Neuron (in vitro differentiated cells): ENCODE data around the gene RAD51B.

ENCODE experiments used
- H2AFZ ChIP-seq: one replicate; pipeline ENCODE4 v1.6.1; 2013; ENCODE audit warnings: low read depth, mild to moderate bottlenecking, inconsistent platforms, low read length, moderate library complexity
- H3K27me3 ChIP-seq: one replicate; pipeline ENCODE4 v1.6.1; 2013; ENCODE audit warnings: low read length; ENCODE audit not compliant: insufficient read depth
- H3K36me3 ChIP-seq: one replicate; pipeline ENCODE4 v1.6.1; 2013; ENCODE audit warnings: low read length; ENCODE audit not compliant: insufficient read depth
- H3K4me1 ChIP-seq: one replicate; pipeline ENCODE4 v1.6.1; 2013; ENCODE audit warnings: low read length; ENCODE audit not compliant: insufficient read depth
- H3K4me3 ChIP-seq: 2 replicates; pipeline ENCODE4 v1.5.1; 2013; ENCODE audit warnings: mild to moderate bottlenecking, low read length, moderate library complexity
- H3K9me3 ChIP-seq: one replicate; pipeline ENCODE4 v1.6.1; 2013; ENCODE audit warnings: low read length

Gene RAD51B

DNA sequence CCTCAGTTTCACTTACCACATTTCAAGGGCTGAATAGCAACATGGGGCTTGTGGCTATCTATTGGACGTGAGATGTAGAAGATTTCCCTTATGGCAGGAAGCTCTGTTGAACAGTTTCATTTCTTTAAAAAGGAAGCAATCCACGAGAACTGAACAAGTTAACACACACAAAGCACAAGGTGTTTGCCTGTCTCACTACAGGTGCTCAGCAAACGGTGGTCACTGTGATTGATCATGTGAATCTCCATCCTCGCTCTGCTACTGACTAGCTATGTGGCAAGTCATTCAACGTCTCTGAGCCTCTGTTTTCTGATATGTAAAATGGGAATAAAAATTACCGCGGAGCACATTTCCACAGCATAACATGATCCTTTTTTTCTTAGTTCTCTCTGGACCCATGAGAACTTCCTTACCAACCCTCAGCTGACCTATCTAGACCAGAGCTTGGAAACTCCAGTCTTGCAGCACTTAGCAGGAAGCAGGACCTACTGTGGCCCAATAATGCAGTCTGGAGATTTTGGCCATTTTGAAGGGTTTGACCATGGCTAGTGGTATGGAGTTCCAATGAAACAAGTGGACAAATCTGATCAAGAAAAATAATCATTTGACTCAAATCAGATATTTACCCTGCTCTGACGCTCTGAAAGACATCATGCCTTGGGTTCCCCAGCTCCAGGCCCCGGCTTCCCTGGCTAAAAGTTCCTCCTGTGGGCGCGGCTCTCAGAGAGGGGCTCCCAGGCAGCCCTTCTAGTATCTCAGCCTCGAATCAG is 694.4 kb downstream of the RAD51B start:
- H3K4me3 ChIP-seq, result no peak overlapping the region
- H2AFZ ChIP-seq, result no peak overlapping the region
- no peaks in the 10 kb centered on the region for H3K27me3 ChIP-seq
- no peaks in the 10 kb centered on the region for H3K4me1 ChIP-seq
- H3K36me3 ChIP-seq, result no peaks in the 10 kb centered on the region
- no peaks in the 10 kb centered on the region for H3K9me3 ChIP-seq

DNA sequence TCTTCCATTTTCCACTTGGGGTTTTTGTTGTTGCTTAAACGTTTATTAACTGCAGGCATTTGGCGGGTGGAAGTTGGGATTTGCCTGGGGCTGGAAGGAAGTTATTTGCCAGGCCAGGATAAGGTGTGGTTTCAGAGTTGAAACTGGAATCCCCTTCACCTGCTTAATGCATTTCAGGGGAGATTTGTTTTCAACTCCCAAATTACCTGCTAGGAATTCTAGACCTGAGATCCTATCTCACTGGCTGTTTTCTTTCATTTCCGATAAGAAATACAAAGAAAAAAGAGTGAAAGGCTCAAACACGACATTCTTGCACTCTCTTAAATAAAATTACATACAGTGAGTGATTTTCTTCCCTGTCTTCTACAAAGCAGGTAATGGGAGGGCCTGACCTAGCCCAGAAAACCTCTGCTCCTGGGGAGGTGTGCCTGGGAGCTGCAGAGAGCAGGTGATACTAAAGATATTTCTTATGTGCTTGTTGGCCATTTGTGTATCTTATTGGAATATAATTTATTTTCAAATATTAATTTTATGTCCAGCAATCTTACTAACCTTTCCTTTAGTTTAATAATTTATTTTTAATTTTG is 695.1 kb downstream of the RAD51B start:
- Histone ChIP-seq H3K27me3 (no peaks in the 10 kb centered on the region), H2AFZ (no peak overlapping the region), H3K4me3 (no peak overlapping the region), H3K4me1 (no peaks in the 10 kb centered on the region), H3K9me3 (no peaks in the 10 kb centered on the region), H3K36me3 (no peaks in the 10 kb centered on the region)

DNA sequence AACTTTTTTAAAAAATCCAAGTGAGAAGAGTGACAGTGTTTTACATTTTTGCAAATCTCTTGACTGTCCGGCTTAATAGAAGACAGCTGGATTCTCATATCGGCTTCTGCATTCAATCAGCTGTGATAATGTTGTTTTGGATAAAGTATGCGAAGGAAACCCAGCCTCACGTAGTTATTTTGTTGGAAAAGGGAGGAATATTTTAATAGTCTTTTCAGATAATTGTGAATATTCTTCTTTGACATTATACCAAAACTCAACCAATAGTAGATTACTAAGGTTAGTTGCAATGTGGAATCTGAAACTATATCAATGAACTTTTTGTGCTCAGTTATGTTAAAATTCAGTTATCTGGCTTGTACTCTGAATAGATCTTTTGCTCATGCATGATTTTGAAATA is 696.8 kb downstream of the RAD51B start:
- Histone ChIP-seq H2AFZ (no peak overlapping the region), H3K27me3 (no peaks in the 10 kb centered on the region), H3K36me3 (no peaks in the 10 kb centered on the region), H3K9me3 (no peaks in the 10 kb centered on the region), H3K4me1 (no peaks in the 10 kb centered on the region), H3K4me3 (no peak overlapping the region)

DNA sequence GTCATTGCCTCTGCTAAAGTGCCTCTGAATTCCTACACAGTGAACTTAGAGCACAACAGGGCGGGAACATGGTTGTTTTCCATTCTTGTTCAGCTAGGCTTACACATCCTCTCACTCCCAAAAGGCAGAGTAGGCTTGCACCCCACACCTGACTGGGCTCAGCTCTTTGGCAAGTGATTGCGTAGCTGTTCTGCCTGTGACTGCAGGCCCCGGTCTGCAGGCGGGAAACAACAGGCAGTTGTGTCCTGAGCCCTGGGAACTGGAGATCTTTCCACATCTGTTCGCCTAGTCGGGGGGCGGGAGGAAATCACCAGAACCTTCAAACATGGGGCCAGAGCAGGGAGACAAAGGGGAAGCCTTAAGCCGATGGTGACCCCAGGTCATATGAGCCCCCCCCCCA is 698.6 kb downstream of the RAD51B start:
- H3K4me1 ChIP-seq, result peaks cover 14% of the 10 kb centered on the region
- no peak overlapping the region for H2AFZ ChIP-seq
- H3K27me3 ChIP-seq, result no peaks in the 10 kb centered on the region
- H3K9me3 ChIP-seq, result no peaks in the 10 kb centered on the region
- H3K4me3 ChIP-seq, result no peak overlapping the region
- H3K36me3 ChIP-seq, result no peaks in the 10 kb centered on the region

DNA sequence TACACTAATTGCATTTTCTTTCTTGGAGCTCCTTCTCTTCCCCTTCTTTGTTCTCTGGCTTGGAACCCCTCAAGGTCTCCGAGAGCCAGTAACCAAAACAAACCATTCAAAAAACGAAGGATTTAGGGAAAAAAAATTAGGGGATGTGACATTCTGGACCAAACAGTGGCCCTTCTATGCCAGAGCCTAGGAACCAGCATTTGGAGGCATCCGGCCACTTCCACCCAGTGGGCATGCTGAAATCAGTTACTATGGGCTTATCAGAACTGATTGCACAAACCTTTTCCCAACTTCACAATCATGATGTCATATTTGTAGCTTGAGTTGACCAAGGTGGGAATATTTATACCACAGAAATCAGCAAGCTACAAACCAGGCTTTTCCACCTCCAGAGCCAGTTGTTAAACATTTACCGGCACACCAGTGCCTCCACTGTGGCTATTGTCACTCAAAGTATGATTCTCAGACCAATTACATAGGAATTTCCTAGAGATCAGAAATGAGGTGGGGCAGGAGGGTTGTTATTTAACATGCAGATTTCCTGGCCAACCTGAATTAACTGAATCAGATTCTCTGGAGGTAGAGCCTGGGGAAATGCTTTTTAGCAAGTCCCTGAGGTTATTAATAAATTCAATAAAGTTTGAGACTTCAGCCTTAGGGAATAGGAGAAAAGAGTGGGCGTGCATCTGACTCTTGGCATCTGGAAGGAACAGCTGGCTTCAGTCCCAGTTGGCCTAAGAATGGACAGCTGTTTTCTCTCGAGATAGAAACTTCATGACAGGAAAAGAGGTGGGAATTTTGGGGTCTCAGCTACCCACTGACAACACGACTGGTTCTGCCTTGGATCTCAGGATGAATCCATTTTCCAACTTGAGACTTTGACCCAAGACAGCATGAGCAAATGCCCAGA is 699.4 kb downstream of the RAD51B start:
- Histone ChIP-seq H3K27me3 (no peaks in the 10 kb centered on the region), H3K9me3 (no peaks in the 10 kb centered on the region), H3K36me3 (no peaks in the 10 kb centered on the region), H3K4me3 (no peak overlapping the region), H2AFZ (no peak overlapping the region), H3K4me1 (peaks cover 17% of the 10 kb centered on the region)

DNA sequence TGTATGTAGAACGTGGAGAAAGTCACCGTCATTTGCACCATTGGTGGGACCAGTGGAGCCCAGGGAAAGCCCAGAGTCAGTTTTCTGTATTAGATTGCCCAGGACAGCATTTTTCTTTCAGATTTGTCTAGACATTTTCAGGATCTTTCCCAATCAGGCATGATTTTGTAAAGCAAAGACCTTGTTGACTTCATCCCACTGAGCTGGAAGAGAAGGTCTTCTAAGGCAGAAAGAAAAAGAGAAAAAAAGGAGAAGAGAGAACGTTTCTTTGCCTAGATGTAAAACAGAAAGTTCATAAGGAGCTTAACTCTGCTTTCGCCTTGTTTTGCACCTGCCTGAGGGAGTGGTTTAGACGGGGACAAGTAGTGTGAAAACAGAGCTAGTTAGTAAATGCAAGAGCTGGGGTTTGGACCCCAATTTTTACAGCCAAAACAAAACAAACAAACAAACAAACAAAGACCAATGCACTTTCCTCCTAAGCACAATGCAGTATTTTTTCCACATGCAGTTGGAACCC is 700.1 kb downstream of the RAD51B start:
- H3K4me3 ChIP-seq, result no peak overlapping the region
- no peaks in the 10 kb centered on the region for H3K9me3 ChIP-seq
- no peaks in the 10 kb centered on the region for H3K36me3 ChIP-seq
- H3K4me1 ChIP-seq, result peaks cover 17% of the 10 kb centered on the region
- no peak overlapping the region for H2AFZ ChIP-seq
- H3K27me3 ChIP-seq, result no peaks in the 10 kb centered on the region

DNA sequence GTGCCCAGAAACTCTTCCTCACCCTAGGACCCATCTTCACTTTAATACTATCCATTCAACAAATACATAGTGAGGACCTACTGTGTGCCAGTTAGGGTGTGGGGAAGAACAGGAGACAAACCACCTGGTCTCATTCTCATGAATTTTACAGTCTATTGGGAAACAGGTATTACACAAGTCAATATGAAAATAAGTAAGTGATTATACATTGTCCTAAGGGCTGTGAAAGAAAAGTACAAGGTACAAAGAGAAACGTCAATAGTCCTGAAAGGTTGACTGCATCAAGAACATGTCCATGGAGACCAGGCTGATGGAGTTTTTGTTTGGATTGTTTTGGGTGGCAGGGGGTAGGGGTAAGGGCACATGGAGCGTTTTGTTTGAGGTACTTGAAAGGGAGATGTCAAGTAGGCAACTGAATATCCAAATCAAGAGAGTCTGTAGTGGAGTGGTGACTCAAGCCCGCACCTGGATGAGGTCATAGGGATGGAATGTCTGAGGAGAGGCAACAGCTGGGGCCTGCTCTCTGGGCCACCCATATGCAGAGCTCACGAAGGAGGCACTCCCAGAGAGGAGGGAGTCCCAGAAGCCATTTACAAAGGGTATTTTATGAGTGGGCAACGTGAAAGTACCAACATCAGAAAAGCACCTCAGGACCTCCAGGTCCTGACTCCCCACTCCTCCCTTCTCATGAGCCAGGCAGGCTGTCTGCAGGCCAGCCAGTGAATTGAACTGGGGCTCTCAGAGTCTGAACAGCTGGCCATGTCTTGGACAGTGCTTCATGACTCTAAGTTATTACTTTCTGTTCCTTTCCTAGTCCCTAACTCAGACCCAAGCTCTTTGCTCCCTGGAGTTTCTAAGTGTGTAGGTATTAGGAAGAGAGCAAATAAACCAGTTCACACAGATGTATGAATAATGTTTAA is 701.3 kb downstream of the RAD51B start:
- H3K9me3 ChIP-seq, result peaks cover 4% of the 10 kb centered on the region
- H3K27me3 ChIP-seq, result no peaks in the 10 kb centered on the region
- H2AFZ ChIP-seq, result no peak overlapping the region
- no peak overlapping the region for H3K4me3 ChIP-seq
- no peaks in the 10 kb centered on the region for H3K36me3 ChIP-seq
- H3K4me1 ChIP-seq, result peaks cover 17% of the 10 kb centered on the region

DNA sequence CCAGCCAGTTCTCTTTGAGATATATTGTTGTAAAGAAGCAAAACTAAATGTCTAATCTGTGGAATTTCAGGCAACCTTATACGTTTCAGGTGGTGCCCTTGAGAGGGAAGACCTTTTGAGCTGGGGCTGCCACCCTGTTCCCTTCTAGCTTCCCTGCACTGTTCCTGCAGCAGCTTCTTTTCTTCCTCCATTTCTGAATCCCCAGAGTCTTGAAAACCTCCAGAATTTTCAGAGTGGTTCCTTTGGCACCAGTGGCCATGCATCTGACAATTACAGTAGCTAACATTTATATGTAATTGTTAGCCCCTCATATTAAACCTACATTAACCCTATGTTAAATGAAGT is 702.0 kb downstream of the RAD51B start:
- H2AFZ ChIP-seq, result no peak overlapping the region
- H3K9me3 ChIP-seq, result peaks cover 4% of the 10 kb centered on the region
- no peaks in the 10 kb centered on the region for H3K36me3 ChIP-seq
- no peaks in the 10 kb centered on the region for H3K27me3 ChIP-seq
- no peak overlapping the region for H3K4me3 ChIP-seq
- peaks cover 17% of the 10 kb centered on the region for H3K4me1 ChIP-seq

DNA sequence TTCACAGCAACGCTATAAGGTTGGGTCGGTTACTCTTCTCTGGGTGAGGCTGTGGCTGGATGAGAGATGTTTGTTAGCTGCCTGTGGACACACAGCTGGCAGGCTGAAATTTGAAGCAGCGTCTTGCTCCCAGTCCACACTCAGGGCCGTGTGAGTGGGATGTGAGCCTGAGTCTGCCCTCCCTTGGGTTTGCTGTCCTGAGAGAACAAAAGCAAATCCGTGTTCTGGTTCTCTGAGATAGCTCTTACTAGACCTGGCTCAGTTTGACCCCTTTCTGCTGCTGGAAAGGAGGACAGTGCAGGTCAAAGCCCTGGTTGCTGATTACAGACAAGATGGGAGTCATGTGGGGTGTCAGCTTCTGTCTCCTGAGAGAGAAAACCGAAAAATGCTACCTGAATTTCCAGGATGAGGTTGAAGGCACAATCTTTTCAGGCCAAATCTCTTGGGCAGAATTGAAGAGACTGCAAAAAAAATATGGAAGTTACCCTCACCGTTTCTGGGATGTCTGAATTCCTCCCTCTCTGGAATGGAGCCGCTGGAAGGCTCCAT is 702.5 kb downstream of the RAD51B start:
- Histone ChIP-seq H3K4me1 (peaks cover 17% of the 10 kb centered on the region), H3K9me3 (peaks cover 4% of the 10 kb centered on the region), H3K4me3 (no peak overlapping the region), H3K36me3 (no peaks in the 10 kb centered on the region), H3K27me3 (no peaks in the 10 kb centered on the region), H2AFZ (no peak overlapping the region)

DNA sequence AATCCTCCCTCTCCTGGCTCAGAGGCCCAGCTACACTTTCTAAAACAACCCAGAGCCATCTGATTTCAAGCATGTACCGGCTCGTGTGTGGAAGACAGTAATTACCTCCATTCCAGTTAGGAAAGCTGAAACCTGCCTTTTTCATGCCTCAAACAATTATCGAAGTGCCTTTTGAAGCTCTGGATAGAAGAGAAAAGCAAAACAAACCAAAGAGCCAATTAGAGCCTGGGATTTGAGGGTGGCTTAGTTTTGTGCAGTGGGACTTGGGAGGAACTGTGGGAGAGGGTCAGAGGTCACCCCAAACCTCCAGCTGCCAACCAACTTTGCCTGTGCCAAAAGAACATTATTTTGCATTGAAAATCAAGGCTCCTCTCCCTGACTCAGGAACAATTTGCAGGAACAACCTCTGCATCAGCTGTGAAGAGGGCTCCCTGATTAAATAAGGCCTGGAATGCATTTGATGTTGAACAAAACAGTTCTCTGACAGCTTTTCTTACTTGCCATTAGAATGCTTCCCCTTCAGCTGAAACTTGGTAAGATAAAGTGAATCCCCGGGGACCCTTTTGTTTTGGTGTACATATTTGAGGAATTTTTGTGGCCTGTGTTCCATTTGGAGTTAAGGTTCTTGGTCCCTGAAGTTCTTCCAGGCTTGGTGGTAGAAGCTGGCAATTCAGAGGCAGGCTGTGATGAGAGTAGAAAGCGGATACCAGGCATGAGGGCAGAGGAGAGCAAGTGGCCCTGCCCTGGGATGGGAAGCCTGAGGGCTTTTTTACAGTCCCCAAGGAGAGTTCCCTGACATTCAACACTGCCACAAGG is 703.1 kb downstream of the RAD51B start:
- H2AFZ ChIP-seq, result no peak overlapping the region
- H3K27me3 ChIP-seq, result no peaks in the 10 kb centered on the region
- H3K4me1 ChIP-seq, result peaks cover 22% of the 10 kb centered on the region
- H3K4me3 ChIP-seq, result no peak overlapping the region
- H3K9me3 ChIP-seq, result peaks cover 4% of the 10 kb centered on the region
- H3K36me3 ChIP-seq, result no peaks in the 10 kb centered on the region

DNA sequence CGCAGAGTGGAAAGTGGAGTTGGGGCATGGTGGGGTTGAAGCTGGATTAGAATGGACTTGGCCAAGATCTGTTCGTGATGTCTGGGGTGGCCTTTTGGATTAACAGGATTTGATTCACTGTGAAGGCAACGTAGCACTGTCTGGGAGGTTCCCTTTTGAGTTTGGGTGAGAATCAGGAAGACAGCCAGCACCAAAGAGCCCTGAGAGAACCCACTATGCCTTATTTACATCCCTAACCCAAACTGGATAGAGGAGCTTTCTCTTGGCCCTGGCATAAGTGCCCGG is 703.7 kb downstream of the RAD51B start:
- H3K4me3 ChIP-seq, result no peak overlapping the region

More for the DNA sequence above, 703.7 kb downstream of the RAD51B start:
- Histone ChIP-seq H3K27me3 (no peaks in the 10 kb centered on the region), H3K36me3 (no peaks in the 10 kb centered on the region), H3K9me3 (peaks cover 4% of the 10 kb centered on the region), H3K4me1 (peaks cover 22% of the 10 kb centered on the region), H2AFZ (no peak overlapping the region)
